ENCODE data around the gene TUBB.

Gene TUBB

GRCh38 chr6:30770592-30770991, 50.4 kb downstream of the TUBB start:
- Histone ChIP-seq H4K20me1 (ENCODE audit: insufficient read depth, low read length) (no peaks in the 10 kb centered on the region), H3K9ac (ENCODE audit: low read length) (no peak overlapping the region), H3K27ac (ENCODE audit: low read depth, low read length, poor library complexity, severe bottlenecking) (no peak overlapping the region)

DNA sequence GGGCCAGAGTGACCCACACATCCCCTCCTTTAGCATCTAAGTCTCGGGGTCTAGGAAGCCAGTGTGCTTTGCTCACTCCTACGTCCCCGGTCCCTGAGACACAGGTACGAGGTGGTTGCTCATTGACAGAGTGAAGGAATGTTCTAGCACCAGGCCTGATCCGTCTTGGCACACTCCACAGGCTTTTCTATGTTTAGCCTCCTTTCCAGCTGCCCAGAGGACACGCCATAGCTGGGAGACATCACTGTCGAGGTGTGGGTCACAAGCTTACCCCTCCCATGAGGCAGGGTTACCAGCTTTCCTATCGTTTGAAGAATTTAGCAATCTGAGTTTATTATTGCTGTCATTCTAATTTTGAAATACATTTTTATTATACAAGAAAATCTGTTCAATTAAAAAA, 54.5 kb downstream of the TUBB start:
- no peaks in the 10 kb centered on the region for H3K36me3 ChIP-seq (ENCODE audit: insufficient read depth, low read length)
- H3K79me2 ChIP-seq (ENCODE audit: insufficient read depth, low read length) = no peaks in the 10 kb centered on the region
- no peak overlapping the region for H3K27ac ChIP-seq (ENCODE audit: low read depth, low read length, poor library complexity, severe bottlenecking)
- H2AFZ ChIP-seq (ENCODE audit: low read length) = no peak overlapping the region
- no peaks in the 10 kb centered on the region for H3K9me2 ChIP-seq (ENCODE audit: low read depth, low read length)
- no peaks in the 10 kb centered on the region for H3F3A ChIP-seq (ENCODE audit: insufficient read depth, low read length)
- no peak for TF ChIP-seq EZH2 (IDR thresholded peaks at IDR 0.05; ENCODE audit: borderline replicate concordance, low read length)
- no peaks in the 10 kb centered on the region; the same call in 1 of the 2 replicates for H3K27me3 ChIP-seq (ENCODE audit: insufficient read depth, low read length)
- no peaks in the 10 kb centered on the region for H3K9me3 ChIP-seq (ENCODE audit: low read length)
- H3K4me3 ChIP-seq (ENCODE audit: low read depth, low read length, poor library complexity, severe bottlenecking) = no peak overlapping the region
- no peaks in the 10 kb centered on the region for H3K4me1 ChIP-seq (ENCODE audit: insufficient read depth, low read length, severe bottlenecking)
- H4K20me1 ChIP-seq (ENCODE audit: insufficient read depth, low read length) = no peaks in the 10 kb centered on the region
- no peak overlapping the region for H3K9ac ChIP-seq (ENCODE audit: low read length)
- no peak overlapping the region for H3K4me2 ChIP-seq (ENCODE audit: low read length)

More at GRCh38 chr6:30770592-30770991, 50.4 kb downstream of the TUBB start:
- Histone ChIP-seq H3K36me3 (ENCODE audit: insufficient read depth, low read length) (no peaks in the 10 kb centered on the region), H3K27me3 (ENCODE audit: insufficient read depth, low read length) (no peaks in the 10 kb centered on the region; the same call in 1 of the 2 replicates), H3K79me2 (ENCODE audit: insufficient read depth, low read length) (no peaks in the 10 kb centered on the region), H3K4me2 (ENCODE audit: low read length) (no peak overlapping the region), H2AFZ (ENCODE audit: low read length) (no peak overlapping the region), H3K4me1 (ENCODE audit: insufficient read depth, low read length, severe bottlenecking) (no peaks in the 10 kb centered on the region), H3F3A (ENCODE audit: insufficient read depth, low read length) (no peaks in the 10 kb centered on the region), H3K4me3 (ENCODE audit: low read depth, low read length, poor library complexity, severe bottlenecking) (no peak overlapping the region), H3K9me3 (ENCODE audit: low read length) (no peaks in the 10 kb centered on the region), H3K9me2 (ENCODE audit: low read depth, low read length) (no peaks in the 10 kb centered on the region)
- TF ChIP-seq EZH2 (IDR thresholded peaks at IDR 0.05; ENCODE audit: borderline replicate concordance, low read length) = no peak
- TF ChIP-seq, protein P1, sequence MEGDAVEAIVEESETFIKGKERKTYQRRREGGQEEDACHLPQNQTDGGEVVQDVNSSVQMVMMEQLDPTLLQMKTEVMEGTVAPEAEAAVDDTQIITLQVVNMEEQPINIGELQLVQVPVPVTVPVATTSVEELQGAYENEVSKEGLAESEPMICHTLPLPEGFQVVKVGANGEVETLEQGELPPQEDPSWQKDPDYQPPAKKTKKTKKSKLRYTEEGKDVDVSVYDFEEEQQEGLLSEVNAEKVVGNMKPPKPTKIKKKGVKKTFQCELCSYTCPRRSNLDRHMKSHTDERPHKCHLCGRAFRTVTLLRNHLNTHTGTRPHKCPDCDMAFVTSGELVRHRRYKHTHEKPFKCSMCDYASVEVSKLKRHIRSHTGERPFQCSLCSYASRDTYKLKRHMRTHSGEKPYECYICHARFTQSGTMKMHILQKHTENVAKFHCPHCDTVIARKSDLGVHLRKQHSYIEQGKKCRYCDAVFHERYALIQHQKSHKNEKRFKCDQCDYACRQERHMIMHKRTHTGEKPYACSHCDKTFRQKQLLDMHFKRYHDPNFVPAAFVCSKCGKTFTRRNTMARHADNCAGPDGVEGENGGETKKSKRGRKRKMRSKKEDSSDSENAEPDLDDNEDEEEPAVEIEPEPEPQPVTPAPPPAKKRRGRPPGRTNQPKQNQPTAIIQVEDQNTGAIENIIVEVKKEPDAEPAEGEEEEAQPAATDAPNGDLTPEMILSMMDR (IDR thresholded peaks at IDR 0.05; ENCODE audit: low read length) = no peak

Data from OCI-LY1 (cell line).